ENCODE measurements around the gene CLMP. TPM values are rescaled to one million over a fixed set of nuclear protein-coding genes. Genes with fewer than 3 reads are reported as not detected.

CLMP gene
- total and polyA plus RNA-seq, 4 donors, result 0.12 to 1.3 (median 0.35) TPM

GRCh38 chr11:123184531-123184930, 10.5 kb downstream of the CLMP start:
- peaks cover 0 to 12% (median under 1%) of the 10 kb centered on the region in 4 donors for H3K27me3 ChIP-seq (ENCODE audit: control insufficient read depth in 4 of 4, insufficient read depth in 4 of 4, low read length in 3 of 4)
- H3K4me3 ChIP-seq (ENCODE audit: low read depth in 1 of 3, low read length in 3 of 3), result no peak overlapping the region
- H3K27ac ChIP-seq (ENCODE audit: low read depth in 1 of 2, low read length in 2 of 2), result no peak overlapping the region
- no peaks in the 10 kb centered on the region for H3K4me1 ChIP-seq (ENCODE audit: control insufficient read depth in 4 of 4, insufficient read depth in 4 of 4, low read length in 3 of 4)
- 57% methylated on average over 6 of the region's 6 CpGs for WGBS
- TF ChIP-seq GABPA (IDR thresholded peaks at IDR 0.05 in 1 of 2, conservative IDR thresholded peaks at IDR 0.05 in 1 of 2) (no peak), FOXA1 (IDR thresholded peaks at IDR 0.05) (no peak), EGR1 (IDR thresholded peaks at IDR 0.05; ENCODE audit: low read depth in 2 of 2) (no peak), HNF4G (IDR thresholded peaks at IDR 0.05) (no peak), NR2F2 (IDR thresholded peaks at IDR 0.05) (no peak), JUND (IDR thresholded peaks at IDR 0.05) (no peak), SP1 (IDR thresholded peaks at IDR 0.05) (no peak), HNF4A (conservative IDR thresholded peaks at IDR 0.05) (no peak), RXRA (IDR thresholded peaks at IDR 0.05) (no peak)
- no peak overlapping the region for H3K9ac ChIP-seq (ENCODE audit: low read depth in 1 of 2, low read length in 2 of 2)
- H3K9me3 ChIP-seq (ENCODE audit: control insufficient read depth in 4 of 4, low read length in 3 of 4), result no peaks in the 10 kb centered on the region
- no peak for DNase-seq (ENCODE audit: low spot score)
- H3K36me3 ChIP-seq (ENCODE audit: control insufficient read depth in 4 of 4, insufficient read depth in 3 of 4, low read depth in 1 of 4, low read length in 3 of 4), result no peaks in the 10 kb centered on the region

DNA sequence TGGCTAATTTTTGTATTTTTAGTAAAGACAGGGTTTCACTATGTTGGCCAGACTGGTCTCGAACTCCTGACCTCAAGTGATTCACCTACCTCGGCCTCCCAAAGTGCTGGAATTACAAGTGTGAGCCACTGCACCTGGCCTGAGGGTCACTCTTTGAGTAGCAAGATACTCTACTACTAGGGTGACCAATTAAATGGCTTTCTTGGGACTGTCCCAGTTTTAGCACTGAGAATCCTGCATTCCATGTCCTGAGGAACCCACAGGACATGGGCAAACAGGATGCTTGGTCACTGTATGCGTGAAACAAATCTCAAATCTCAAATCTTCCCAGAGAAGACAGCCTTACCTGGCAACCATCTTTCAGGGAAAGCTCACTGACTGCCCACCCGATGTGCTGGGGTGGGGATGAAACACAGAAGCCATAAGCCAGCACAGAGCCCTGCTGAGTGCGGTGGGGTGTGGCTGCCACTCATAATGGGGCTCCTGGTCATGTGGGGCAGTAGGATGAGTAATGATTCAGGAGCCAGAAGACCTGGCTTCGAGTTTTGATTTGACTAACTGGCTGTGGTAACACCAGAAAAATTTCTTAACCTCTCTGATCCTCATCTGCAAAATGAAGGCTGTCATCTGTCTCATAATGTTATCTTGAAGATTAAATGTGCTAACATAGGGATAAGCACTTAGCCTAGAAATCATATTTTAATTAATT, 11.5 kb downstream of the CLMP start:
- Histone ChIP-seq H3K4me1 (ENCODE audit: control insufficient read depth in 4 of 4, insufficient read depth in 4 of 4, low read length in 3 of 4) (no peaks in the 10 kb centered on the region), H3K4me3 (ENCODE audit: low read depth in 1 of 3, low read length in 3 of 3) (no peak overlapping the region), H3K9ac (ENCODE audit: low read depth in 1 of 2, low read length in 2 of 2) (no peak overlapping the region), H3K9me3 (ENCODE audit: control insufficient read depth in 4 of 4, low read length in 3 of 4) (no peaks in the 10 kb centered on the region), H3K27ac (ENCODE audit: low read depth in 1 of 2, low read length in 2 of 2) (no peak overlapping the region), H3K36me3 (ENCODE audit: control insufficient read depth in 4 of 4, insufficient read depth in 3 of 4, low read depth in 1 of 4, low read length in 3 of 4) (no peaks in the 10 kb centered on the region), H3K27me3 (ENCODE audit: control insufficient read depth in 4 of 4, insufficient read depth in 4 of 4, low read length in 3 of 4) (peaks cover 0 to 9% (median under 1%) of the 10 kb centered on the region in 4 donors)
- TF ChIP-seq, protein P1, sequence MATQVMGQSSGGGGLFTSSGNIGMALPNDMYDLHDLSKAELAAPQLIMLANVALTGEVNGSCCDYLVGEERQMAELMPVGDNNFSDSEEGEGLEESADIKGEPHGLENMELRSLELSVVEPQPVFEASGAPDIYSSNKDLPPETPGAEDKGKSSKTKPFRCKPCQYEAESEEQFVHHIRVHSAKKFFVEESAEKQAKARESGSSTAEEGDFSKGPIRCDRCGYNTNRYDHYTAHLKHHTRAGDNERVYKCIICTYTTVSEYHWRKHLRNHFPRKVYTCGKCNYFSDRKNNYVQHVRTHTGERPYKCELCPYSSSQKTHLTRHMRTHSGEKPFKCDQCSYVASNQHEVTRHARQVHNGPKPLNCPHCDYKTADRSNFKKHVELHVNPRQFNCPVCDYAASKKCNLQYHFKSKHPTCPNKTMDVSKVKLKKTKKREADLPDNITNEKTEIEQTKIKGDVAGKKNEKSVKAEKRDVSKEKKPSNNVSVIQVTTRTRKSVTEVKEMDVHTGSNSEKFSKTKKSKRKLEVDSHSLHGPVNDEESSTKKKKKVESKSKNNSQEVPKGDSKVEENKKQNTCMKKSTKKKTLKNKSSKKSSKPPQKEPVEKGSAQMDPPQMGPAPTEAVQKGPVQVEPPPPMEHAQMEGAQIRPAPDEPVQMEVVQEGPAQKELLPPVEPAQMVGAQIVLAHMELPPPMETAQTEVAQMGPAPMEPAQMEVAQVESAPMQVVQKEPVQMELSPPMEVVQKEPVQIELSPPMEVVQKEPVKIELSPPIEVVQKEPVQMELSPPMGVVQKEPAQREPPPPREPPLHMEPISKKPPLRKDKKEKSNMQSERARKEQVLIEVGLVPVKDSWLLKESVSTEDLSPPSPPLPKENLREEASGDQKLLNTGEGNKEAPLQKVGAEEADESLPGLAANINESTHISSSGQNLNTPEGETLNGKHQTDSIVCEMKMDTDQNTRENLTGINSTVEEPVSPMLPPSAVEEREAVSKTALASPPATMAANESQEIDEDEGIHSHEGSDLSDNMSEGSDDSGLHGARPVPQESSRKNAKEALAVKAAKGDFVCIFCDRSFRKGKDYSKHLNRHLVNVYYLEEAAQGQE (IDR thresholded peaks at IDR 0.05), result no peak
- TF ChIP-seq TAF1 (conservative IDR thresholded peaks at IDR 0.05) (no peak), RXRA (IDR thresholded peaks at IDR 0.05) (no peak), FOXA2 (IDR thresholded peaks at IDR 0.05) (no peak), JUND (IDR thresholded peaks at IDR 0.05) (no peak), GABPA (IDR thresholded peaks at IDR 0.05 in 1 of 2, conservative IDR thresholded peaks at IDR 0.05 in 1 of 2) (no peak), HNF4G (IDR thresholded peaks at IDR 0.05) (no peak), EGR1 (IDR thresholded peaks at IDR 0.05; ENCODE audit: low read depth in 2 of 2) (no peak), SP1 (IDR thresholded peaks at IDR 0.05) (no peak), FOXA1 (IDR thresholded peaks at IDR 0.05) (no peak), YY1 (IDR thresholded peaks at IDR 0.05) (no peak), HNF4A (conservative IDR thresholded peaks at IDR 0.05) (no peak), NR2F2 (IDR thresholded peaks at IDR 0.05) (no peak), RAD21 (IDR thresholded peaks at IDR 0.05) (no peak)
- TF ChIP-seq, protein P2, sequence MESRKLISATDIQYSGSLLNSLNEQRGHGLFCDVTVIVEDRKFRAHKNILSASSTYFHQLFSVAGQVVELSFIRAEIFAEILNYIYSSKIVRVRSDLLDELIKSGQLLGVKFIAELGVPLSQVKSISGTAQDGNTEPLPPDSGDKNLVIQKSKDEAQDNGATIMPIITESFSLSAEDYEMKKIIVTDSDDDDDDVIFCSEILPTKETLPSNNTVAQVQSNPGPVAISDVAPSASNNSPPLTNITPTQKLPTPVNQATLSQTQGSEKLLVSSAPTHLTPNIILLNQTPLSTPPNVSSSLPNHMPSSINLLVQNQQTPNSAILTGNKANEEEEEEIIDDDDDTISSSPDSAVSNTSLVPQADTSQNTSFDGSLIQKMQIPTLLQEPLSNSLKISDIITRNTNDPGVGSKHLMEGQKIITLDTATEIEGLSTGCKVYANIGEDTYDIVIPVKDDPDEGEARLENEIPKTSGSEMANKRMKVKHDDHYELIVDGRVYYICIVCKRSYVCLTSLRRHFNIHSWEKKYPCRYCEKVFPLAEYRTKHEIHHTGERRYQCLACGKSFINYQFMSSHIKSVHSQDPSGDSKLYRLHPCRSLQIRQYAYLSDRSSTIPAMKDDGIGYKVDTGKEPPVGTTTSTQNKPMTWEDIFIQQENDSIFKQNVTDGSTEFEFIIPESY (IDR thresholded peaks at IDR 0.05), result no peak
- TF ChIP-seq, protein P3, sequence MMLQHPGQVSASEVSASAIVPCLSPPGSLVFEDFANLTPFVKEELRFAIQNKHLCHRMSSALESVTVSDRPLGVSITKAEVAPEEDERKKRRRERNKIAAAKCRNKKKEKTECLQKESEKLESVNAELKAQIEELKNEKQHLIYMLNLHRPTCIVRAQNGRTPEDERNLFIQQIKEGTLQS (IDR thresholded peaks at IDR 0.05), result no peak
- TF ChIP-seq, protein P4, sequence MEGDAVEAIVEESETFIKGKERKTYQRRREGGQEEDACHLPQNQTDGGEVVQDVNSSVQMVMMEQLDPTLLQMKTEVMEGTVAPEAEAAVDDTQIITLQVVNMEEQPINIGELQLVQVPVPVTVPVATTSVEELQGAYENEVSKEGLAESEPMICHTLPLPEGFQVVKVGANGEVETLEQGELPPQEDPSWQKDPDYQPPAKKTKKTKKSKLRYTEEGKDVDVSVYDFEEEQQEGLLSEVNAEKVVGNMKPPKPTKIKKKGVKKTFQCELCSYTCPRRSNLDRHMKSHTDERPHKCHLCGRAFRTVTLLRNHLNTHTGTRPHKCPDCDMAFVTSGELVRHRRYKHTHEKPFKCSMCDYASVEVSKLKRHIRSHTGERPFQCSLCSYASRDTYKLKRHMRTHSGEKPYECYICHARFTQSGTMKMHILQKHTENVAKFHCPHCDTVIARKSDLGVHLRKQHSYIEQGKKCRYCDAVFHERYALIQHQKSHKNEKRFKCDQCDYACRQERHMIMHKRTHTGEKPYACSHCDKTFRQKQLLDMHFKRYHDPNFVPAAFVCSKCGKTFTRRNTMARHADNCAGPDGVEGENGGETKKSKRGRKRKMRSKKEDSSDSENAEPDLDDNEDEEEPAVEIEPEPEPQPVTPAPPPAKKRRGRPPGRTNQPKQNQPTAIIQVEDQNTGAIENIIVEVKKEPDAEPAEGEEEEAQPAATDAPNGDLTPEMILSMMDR (IDR thresholded peaks at IDR 0.05; ENCODE audit: low read depth, low read length, missing input control), result no peak
- TF ChIP-seq, protein P5, sequence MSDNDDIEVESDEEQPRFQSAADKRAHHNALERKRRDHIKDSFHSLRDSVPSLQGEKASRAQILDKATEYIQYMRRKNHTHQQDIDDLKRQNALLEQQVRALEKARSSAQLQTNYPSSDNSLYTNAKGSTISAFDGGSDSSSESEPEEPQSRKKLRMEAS (IDR thresholded peaks at IDR 0.05), result no peak
- DNase-seq (ENCODE audit: low spot score), result no peak
- 84% methylated on average over 6 of the region's 6 CpGs for WGBS
